ENCODE measurements around the gene CER1.

GRCh38 chr9:14705079-14705478, 17.5 kb downstream of the CER1 start:
- no peak for TF ChIP-seq HDGF (IDR thresholded peaks at IDR 0.05; ENCODE audit: borderline replicate concordance)
- TF ChIP-seq ARNT (IDR thresholded peaks at IDR 0.05), result no peak
- no peak for TF ChIP-seq SUZ12 (IDR thresholded peaks at IDR 0.05)
- TF ChIP-seq FOXA1 (IDR thresholded peaks at IDR 0.05), result no peak
- no peak for TF ChIP-seq SP1 (IDR thresholded peaks at IDR 0.05)
- no peak for TF ChIP-seq LEF1 (IDR thresholded peaks at IDR 0.05; ENCODE audit: borderline replicate concordance)
- TF ChIP-seq NFRKB (IDR thresholded peaks at IDR 0.05), result no peak
- no peak for TF ChIP-seq FOXM1 (IDR thresholded peaks at IDR 0.05; ENCODE audit: borderline replicate concordance)
- TF ChIP-seq TARDBP (IDR thresholded peaks at IDR 0.05), result no peak
- TF ChIP-seq, protein P1, sequence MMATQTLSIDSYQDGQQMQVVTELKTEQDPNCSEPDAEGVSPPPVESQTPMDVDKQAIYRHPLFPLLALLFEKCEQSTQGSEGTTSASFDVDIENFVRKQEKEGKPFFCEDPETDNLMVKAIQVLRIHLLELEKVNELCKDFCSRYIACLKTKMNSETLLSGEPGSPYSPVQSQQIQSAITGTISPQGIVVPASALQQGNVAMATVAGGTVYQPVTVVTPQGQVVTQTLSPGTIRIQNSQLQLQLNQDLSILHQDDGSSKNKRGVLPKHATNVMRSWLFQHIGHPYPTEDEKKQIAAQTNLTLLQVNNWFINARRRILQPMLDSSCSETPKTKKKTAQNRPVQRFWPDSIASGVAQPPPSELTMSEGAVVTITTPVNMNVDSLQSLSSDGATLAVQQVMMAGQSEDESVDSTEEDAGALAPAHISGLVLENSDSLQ (IDR thresholded peaks at IDR 0.05), result no peak
- no peak for TF ChIP-seq L3MBTL2 (conservative IDR thresholded peaks at IDR 0.05)

Measured in HEK293T (cell line).